Measurements from ENCODE around the gene BIRC7.
"Not testable (repeated sequence)": the region's sequence is repeated elsewhere in the genome, so short reads cannot be mapped to it uniquely, and the experiment has no call there.

Gene BIRC7

DNA sequence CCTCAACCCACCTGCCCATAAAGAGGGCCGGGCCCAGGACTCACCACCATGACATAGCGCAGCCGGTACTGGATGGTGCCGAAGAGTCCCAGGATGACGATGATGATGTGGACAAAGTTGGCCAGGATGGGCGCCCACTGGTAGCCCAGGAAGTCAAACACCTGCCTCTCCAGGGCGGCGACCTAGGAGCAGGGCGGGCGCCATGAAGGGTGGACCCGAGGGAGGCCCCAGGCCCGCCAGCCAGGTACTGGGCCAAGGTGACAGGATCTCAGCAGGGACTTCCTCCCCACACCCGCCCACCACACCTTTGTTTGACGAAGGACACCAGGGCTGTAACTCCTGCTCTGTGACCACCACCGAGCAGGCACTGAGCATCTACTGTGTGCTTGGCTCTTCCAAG, 14.2 kb downstream of the BIRC7 start:
- DNase-seq: no peak

DNA sequence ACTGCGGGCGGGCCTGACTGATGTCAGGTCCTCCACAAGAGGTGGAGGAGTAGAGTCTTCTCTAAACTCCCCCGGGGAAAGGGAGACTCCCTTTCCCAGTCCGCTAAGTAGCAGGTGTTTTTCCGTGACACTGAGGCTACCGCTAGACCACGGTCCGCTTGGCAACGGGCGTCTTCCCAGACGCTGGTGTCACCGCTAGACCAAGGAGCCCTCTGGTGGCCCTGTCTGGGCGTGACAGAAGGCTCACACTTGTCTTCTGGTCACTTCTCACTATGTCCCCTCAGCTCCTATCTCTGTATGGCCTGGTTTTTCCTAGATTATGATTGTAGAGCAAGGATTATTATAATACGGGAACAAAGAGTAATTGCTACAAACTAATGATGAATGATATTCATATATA, 15.6 kb downstream of the BIRC7 start:
- not testable (repeated sequence) for DNase-seq

DNA sequence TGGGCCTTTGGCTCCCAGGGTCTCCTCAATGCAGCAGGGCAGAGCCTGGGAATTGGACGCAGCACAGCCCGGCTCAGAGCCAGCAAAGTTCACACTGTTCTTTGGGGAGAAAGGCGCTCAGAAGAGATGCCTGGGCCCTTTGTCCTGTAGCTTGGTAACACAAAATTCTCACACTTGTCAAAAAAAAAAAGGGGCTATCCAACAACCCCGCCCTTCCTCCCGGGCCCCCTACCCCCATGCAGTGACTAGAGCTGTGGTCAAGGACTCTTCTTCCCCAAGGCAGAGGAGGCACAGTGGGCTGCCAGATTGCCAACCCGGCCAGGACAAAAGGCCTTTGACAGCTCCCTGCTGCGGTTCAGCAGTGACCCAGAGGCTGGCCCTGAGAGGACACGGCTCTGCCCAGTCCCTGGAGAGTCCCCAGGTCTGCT, 16.6 kb downstream of the BIRC7 start:
- DNase-seq: no peak

DNA sequence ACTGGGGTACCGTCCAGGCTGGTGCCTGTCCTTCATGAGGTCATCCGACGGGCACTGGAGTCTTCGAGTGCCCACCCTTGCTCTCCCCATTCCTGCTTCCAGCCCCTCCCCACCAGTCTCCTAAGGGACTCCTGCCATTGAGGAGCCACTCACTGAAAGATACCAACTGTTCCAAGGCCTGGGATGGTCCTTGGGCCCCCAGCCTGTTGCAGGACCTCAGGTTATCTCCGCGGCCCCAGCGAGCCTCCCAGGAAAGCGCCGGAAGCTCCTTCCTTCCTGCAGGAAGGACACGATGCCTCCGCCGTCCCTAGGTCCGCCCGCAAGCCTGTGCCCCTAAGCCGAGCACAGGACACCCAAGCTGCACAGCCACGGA, 17.3 kb downstream of the BIRC7 start:
- no peak for DNase-seq

DNA sequence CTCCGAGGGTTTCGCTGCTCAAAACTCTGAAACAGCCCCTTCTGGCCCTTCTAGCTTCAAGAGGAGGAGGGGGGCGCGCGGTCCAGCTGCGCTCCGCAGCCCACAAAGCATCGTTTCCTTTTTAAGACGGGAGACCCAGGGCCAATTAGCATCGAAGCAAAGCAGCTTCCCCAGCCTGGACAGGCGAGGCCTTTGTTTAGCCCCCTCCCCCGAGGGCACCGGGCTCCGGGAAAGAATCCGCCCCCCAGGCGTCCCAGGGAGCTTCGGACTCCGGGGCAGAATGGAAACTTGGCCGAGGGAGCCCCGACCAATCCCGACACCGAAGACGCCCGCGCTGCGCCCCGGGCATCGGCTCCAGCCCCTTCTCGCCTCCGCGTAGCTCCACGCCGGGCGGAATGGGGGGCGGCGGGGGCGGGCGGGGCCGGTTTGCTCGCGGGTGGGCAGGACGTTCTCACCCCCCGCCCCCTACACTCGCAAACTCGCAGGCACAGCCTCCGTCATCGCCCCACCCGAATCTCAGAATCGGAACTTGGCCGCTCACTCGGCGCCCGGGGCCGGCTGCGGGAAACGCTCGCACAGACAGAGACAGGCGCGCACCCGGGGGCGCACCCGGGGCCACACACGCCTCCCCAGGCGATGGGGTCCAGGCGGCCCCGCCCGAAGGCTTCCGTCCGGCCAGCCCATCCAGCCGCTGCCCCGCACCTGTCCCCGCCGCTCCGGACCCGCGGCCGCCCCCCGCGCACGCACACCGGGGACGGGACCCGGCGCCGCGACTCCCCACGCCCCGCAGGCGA, 17.9 kb downstream of the BIRC7 start:
- DNase-seq: no peak

DNA sequence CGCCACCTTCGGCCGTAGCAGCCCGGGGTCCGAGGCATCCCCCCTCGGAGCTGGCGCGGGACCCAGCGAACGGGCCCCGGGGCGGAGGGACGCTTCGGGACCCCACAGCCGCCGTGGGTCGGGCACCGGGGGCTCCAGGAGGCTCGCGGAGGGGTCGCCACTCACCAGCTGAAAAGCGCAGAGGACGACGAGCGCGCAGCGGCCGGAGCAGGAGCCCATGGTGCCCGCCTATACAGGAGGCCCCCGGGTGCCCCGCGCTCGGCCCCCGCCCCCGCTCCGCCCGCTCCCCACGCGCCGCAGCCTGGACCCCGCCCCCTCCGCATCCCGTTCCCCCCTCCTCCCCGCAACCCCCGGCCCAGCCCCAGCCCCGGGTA, 18.5 kb downstream of the BIRC7 start, which contains the start of gene NKAIN4:
Gene NKAIN4, minus strand, starts transcription at position 232 of the 374 bp plus-strand sequence. Its CDS starts 13 bp downstream, at position 219.
- DNase-seq: no peak

DNA sequence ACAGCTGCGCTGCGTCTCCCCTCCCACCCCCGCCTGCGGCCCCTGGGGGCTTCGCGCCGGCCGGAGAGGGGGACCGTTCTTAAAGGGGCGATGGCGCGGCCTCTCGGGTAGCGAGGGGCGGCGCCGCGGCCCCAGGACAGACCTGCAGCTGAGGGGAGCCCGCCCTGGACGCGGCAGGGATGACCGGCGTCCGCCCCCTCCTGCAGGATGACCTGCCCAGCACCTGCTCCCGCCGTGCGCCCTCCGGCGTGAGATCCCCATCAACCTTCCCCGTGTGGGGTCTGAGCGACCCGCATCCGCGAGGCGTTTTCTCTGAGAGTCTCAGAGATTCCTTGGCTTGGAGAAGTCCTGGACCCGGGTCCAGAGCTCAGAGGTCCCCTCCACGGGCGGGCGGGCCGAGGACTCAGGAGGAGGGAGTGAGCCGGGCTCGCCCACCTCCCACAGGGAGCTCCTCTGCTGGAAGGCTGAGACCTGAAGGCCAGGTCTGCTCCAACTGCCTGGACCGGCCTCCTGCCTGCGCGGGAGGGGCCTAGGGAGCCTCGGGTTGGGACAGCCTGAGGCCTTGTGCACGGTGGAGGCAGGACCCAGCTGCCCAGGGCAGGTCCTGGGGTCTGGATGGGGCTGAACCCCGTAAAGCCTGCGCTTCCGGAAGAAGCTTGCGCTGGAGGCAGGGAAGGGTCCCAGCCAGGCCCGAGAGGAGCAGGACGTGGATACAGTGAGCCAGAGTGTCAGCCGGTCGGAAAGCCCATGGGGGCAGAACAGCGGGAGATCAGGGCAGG, 19.1 kb downstream of the BIRC7 start:
- no peak for DNase-seq

DNA sequence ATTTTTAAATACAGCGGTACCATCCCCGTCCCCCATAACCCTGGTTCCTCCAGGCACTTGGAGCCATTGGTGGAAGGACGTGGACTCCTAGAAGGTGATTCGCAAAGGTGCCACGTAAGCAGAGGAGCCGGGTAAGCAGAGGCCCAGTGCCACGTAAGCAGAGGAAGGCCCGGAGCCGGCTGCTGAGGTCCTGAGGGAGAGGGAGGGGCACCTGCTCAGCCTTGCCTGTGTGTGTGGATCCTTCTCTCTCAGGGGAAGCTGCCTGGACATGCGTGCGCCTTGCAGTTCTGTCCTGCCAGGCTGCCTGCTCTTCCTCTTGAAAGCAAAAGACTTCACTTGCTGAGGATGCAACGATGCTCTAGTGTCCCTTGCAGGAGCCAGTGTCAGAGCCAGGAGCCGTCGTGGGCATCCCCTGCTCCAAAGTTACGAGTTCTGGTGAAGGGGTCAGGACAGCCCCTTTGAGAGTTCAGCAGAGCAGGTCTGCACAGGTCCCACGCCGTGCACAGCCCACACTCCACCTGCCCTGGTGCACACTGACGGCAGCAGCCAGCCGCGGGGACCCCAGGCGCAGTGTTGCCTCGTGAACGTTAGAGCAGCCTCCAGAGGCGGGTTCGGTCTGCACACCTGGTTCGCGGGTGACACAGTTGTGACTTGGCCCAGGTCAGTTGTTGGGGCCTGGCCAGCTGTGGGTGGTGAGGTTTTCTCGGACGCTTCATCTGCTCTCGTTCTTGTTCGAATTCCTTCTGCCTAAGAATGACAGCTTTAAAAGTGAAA, 20.4 kb downstream of the BIRC7 start:
- DNase-seq: no peak

GRCh38 chr20:63256954-63257353, 21.2 kb downstream of the BIRC7 start:
- DNase-seq: no peak

DNA sequence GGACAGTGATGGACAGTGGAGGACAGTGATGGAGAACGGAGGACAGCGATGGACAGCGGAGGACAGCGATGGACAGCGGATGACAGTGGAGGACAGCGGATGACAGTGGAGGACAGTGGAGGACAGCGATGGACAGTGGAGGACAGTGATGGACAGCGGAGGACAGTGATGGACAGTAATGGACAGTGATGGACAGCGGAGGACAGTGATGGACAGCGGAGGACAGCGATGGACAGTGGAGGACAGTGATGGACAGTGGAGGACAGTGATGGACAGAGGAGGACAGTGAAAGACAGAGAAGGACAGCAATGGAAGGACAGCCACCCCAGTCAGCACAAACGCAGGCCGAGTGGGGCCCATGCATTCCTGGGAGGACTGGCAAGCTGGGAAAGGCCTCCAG, 21.9 kb downstream of the BIRC7 start:
- DNase-seq: no peak

DNA sequence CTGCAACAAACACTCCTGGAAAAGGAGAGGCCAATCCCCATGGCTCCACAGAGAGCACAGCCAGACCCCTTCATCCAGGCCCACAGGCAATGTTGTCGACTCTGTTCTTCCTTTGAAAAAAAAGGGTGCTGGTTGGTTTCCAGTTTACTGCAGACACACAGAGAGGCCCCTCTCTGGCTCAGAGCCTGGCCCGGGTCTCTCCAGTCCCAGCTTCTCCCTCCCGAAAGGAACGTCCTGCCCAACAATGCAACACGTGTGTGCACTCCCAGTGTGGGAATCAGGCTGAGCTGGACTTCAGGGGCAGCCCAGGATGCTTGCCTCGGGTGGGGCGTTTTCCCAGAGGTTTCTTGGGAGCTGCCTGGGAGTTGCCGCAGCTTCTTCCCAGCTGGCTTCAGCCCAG, 23.1 kb downstream of the BIRC7 start:
- DNase-seq: no peak

- DNase-seq: no peak
These were observed 24.2 kb downstream of the BIRC7 start for GRCh38 chr20:63259734-63260460.

- no peak for DNase-seq
These were observed 24.8 kb downstream of the BIRC7 start for GRCh38 chr20:63260521-63260920.

- no peak for DNase-seq
These were observed 25.5 kb downstream of the BIRC7 start for GRCh38 chr20:63261060-63261794.

DNA sequence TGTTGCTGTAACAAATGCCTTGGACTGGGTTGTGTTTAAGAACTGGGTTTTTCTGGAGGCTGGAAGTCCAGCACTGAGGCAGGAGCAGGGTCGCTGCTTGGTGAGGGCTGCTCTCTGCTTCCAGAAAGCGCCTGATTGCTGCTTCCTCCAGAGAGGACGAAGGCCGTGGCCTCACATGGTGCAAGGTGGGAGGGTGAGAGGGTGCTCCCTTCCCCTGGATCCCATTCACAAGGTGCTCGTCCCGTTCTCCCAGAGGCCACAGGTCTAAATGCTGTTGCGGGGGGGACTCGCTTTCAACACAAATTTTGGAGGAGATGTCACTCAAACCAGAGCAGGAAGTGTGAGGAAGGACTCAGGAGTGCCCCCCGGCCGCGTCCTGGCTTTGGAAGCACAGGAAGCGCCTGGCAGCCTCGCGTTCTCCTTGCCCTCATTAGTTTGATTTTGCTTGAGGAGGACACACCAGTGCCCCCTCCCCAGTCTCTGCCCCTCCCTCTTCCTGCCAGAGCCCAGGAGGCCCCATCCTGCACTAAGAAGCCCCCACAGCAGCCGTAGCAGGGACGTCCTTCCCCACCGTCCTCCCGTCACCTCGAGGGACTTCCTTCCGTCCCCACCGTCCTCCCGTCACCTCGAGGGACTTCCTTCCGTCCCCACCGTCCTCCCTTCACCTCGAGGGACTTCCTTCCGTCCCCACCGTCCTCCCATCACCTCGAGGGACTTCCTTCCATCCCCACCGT, 26.3 kb downstream of the BIRC7 start:
- DNase-seq: no peak

GRCh38 chr20:63262836-63263235, 27.1 kb downstream of the BIRC7 start:
- no peak for DNase-seq

DNA sequence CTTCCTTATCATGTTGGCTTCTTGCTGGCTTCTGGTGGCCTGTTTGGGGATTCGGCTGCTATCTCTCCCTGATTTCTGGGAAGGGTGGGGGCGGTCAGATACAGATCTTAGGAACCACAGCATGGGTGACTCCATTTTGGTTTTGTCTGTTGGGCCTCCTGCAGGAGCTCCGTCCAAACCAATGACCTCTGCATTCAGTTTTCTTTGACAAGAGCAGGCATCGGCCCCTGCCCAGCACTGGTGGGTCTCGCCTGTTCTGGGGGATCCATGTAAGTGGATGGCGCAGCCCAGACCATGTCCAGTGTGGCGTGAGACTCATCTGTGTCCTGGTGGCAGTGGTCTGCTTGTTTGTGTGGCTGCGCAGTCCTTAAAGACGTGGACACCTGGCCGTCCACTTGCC, 28.3 kb downstream of the BIRC7 start:
- no peak for DNase-seq

GRCh38 chr20:63264519-63264918, 28.8 kb downstream of the BIRC7 start:
- DNase-seq: no peak

DNA sequence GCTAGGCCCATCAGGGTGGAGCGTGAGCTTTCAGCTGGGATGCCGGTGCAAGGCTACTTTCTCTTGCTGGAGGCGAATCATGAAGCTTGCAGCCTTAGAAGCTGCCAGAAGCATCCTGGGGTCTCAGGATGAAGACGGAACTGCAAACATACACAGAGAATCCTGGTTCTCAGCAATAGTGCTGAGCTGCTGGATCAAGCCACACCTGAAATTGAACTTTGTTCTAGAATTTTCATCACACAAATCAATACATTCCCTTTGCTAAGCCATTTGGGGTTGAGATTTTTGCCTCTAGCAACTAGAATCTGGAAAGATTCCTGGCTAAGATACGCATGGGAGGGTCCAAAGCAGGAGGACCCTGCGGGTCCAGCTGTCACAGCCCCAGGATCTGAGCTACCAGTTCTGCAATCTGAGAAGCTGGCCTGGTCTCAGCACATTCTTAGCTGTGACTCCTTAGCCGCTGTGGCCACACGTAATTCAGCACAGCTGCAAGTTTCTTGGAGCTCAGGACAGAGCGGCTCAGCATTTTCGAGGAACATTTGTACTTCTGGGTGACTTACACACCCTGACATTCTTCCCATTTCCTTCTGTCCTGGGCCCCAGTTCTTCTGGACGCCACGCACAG, 30.3 kb downstream of the BIRC7 start:
- no peak for DNase-seq

DNA sequence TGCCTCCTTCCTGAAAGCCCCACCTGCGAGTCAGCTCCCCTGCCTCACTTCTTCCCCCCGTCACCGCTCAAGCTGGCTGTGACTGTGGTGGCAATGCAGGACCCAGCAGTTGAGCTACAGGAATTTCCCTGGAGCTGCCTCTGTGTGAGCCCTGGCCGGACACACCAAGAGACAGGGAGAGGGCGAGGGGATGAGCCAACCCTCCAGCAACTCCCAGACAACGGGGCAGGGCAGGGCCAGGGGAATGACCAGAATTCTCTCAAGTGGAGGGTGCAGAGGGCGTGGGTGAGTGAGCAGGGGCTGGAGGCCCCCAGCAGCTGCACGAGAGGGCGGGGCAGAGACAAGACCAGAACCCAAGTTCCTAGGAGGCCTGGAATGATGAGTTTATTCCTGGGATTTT, 32.0 kb downstream of the BIRC7 start:
- no peak for DNase-seq

DNA sequence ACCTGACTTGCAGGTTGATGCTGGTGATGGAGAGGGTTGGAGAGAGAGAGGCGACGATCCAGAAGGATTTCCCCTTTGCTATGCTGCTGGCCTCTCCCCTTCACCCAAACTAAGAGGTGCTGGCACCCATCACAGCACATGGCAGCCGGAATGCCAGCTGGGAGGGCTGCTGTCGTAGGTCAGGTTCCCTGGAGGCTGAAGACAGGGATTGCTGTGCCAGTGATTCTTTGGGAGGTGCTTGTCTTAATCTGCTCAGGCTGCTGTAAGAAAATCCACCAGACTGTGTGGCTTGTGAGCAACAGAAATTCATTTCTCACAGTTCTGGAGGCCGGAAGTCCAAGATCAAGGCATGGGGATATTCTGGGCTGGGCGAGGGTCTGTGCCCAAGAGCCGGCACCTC, 32.6 kb downstream of the BIRC7 start:
- no peak for DNase-seq
